ENCODE data around the gene PPFIBP1.

The PPFIBP1 gene

GRCh38 chr12:27665704-27666103 is 141.7 kb downstream of the PPFIBP1 start:
- DNase-seq (ENCODE audit: low spot score), result no peak

- no peak for DNase-seq (ENCODE audit: low spot score)
Measured at GRCh38 chr12:27666510-27666909, 142.5 kb downstream of the PPFIBP1 start.

DNA sequence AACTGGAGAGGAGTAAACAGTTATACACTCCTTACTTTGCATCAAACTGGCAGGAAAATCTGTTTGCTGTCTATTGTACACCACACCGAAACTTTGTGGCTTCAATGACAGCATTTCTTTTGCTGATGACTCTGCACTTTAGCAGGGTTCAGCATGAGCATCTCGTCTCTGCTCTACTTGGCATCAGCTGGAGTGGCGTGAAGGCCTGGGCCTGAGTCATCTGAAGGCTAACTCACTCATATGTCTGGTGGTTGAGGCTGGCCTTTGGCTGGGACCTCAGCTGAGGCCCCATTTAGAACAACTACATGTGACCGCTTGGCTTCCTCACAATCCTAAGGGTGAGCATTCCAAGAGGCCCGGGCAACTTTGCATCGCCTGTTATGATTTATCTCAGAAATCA is 143.5 kb downstream of the PPFIBP1 start:
- DNase-seq (ENCODE audit: low spot score), result peak; percentile 73

GRCh38 chr12:27672051-27672450 is 148.0 kb downstream of the PPFIBP1 start:
- no peak for DNase-seq (ENCODE audit: low spot score)

GRCh38 chr12:27672643-27673042 is 148.6 kb downstream of the PPFIBP1 start:
- DNase-seq (ENCODE audit: low spot score), result no peak

DNA sequence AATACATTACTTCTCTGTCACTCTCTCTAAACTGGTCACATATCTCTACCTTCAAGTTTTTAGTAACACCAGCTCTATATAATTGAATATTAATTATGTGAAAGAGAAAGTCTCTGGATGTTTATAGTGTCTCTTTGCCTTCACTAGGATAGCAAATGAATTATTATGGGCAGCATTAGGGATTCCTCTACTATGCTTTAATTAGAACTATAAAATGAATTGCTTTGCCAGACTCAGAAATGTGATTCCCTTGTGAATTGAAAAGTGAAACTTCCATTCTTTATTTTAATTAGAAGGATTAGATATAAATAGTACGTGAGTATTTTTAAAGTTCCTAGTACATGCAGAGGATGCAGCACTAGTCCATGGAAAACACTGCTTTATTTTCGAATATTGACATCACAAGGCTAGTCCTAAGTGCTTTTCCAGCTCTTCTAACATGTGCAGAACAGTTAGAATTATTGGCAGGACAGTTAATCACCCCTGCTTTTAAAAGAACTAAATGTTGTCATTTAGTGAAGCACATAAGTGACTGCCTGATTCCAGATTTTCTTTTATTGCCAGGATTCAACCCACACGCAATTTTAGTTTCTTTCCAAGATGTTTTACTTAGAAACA is 149.2 kb downstream of the PPFIBP1 start:
- DNase-seq (ENCODE audit: low spot score), result no peak

- no peak for DNase-seq (ENCODE audit: low spot score)
Measured at GRCh38 chr12:27674989-27675388, 151.0 kb downstream of the PPFIBP1 start.

- DNase-seq (ENCODE audit: low spot score), result no peak
Measured at GRCh38 chr12:27680619-27681018, 156.6 kb downstream of the PPFIBP1 start.

DNA sequence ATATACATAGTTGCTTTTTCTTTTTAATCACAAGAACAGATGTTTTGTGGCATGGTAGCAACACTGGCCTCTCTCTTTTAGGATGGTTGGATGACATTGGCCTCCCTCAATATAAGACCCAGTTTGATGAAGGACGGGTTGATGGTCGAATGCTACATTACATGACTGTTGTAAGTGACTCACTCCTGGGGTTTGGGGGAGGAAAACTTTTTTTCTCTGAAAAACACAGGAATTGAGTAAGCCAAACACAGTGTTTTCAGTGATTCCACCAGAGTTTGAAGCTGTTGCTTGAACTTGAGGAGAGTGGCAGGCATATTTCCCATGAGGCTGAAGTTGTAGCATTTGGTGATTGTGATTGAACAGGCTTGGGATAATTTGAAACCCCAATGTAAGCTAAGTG is 158.5 kb downstream of the PPFIBP1 start:
- DNase-seq (ENCODE audit: low spot score), result no peak

GRCh38 chr12:27685274-27685673 is 161.3 kb downstream of the PPFIBP1 start:
- no peak for DNase-seq (ENCODE audit: low spot score)

DNA sequence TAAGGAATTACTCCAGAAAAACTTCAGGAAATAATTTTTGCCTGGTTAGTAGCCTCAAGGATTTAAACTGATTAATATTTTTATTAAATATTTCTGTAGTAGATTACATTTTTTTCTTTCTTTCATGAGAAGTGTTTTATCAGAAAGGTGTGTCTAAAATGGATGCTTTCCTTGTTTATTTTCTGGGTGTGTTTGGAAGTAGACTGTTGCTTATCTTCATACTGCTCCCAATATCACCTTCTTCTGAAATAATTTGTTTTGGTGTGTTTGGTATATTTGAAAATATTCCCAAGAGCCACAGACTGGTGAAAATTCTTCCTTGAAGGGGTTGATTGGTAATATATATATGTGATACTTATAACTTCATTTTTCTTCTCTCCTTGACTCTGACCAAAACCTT is 162.1 kb downstream of the PPFIBP1 start:
- DNase-seq (ENCODE audit: low spot score), result no peak

DNA sequence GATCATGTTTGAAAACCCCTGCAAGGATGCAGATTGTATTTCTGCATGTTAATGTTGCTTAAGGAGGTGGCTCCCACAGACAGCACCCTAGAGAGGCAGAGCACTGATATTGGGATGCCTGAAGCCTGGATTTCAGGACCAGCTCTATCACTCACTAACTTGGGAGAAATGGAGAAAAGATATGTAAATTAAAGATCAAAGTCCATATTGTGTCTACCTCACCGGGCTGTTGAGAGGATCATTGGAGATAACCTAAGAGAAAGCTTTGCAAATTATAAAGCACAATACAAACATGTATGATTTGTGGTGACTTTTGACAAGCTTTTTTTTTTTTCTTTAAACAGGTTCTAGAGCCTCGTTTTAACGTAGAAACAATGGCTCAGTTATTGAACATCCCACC is 164.7 kb downstream of the PPFIBP1 start:
- DNase-seq (ENCODE audit: low spot score), result no peak

GRCh38 chr12:27689558-27690180 is 165.7 kb downstream of the PPFIBP1 start:
- no peak for DNase-seq (ENCODE audit: low spot score)

- no peak for DNase-seq (ENCODE audit: low spot score)
Measured at GRCh38 chr12:27693403-27693802, 169.4 kb downstream of the PPFIBP1 start.

GRCh38 chr12:27695556-27696292 is 171.7 kb downstream of the PPFIBP1 start:
- DNase-seq (ENCODE audit: low spot score), result no peak

DNA sequence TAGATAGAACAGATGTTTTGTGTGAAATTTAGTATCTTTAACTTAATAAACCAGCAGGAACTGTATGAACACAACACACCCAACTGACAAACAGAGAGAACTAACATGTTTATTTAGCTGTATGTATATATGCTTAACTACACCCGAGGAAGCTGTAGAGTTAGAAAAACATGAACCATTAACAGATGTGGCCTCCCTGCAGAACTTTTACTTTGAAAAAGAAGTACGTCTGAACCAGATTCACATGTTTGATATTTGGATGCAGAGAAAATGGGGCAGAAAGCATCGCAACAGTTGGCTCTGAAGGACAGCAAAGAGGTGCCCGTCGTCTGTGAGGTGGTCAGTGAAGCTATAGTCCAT is 172.3 kb downstream of the PPFIBP1 start, which contains the start of gene REP15:
REP15 (plus strand) TSS at position 155 of the 360 bp plus-strand sequence; CDS start at position 271, 116 bp downstream.
- DNase-seq (ENCODE audit: low spot score), result no peak

GRCh38 chr12:27696864-27697564 is 173.0 kb downstream of the PPFIBP1 start:
- DNase-seq (ENCODE audit: low spot score), result no peak

GRCh38 chr12:27703720-27704452 is 179.9 kb downstream of the PPFIBP1 start:
- peak; percentile 77 for DNase-seq (ENCODE audit: low spot score)

DNA sequence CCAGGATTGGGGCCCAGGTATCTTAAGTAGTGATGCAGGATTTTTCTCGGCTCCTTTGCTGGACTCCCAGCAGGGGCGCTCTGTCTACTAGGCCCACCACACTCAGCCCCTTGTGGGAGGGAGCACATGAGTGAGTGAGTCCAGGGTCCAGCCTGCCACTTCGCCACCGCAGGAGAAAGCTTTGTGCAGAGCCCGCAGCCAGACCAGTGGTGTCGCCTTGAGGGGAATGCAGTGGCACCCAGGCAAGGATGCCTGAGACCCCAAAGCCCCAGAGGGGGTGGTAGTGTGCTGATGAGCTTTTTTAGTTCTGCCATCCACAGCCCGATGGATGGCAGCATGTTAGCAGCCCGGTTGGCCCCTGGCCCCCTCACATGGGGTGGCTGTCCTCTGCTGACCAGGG is 181.3 kb downstream of the PPFIBP1 start:
- DNase-seq (ENCODE audit: low spot score), result no peak

DNA sequence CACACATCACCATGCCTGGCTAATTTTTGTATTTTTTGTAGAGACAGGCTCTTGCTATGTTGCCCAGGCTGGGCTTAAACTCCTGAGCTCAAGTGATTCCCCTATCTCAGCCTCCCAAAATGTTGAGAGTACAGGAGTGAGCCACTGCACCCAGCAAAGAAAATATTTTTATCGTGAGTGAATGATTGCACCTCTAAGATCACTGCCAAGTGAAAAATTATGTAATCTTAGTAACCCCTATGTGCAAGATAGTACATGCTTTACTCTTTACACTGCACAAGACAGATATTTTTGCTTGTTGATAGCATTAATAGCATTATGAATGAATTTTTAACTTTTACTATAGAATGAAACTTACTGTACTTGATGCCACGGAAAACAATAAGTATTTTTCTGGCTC is 183.2 kb downstream of the PPFIBP1 start:
- DNase-seq (ENCODE audit: low spot score), result no peak

DNA sequence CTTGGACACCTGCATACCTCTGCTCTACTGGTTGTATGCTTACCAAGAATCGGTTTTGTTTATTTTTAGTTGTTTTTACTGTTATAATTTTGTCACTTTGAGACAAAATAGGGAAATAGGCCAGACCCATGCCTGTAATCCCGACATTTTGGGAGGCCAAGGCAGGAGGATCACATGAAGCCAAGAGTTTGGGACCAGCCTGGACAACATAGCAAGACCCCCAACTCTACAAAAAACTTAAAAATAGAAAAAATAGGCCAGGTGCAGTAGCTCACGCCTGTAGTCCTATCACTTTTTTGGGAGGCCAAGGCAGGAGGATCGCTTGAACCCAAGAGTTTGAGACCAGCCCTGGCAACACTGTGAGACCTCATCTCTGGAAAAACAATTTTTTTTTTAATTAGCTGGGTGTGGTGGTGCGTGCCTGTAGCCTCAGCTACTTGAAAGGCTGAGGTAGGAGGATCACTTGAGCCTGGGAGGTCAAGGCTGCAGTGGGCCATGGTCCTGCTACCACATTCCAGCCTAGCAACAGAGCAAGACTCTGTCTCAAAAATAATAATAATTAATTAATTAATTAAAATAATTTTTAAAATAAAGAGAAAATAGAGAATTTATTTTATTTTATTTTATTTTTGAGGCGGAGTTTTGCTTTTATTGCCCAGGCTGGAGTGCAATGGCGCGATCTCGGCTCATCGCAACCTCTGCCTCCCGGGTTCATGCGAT is 185.4 kb downstream of the PPFIBP1 start:
- DNase-seq (ENCODE audit: low spot score), result no peak
